IMR-90 (cell line): Measurements from ENCODE around the gene LYRM4. TPM values are rescaled to one million over a fixed set of nuclear protein-coding genes. Genes with fewer than 3 reads are reported as not detected.

Source experiments
- ATAC-seq: fragments of 200-7000 bp; cut with Tn5 transposase; 2 replicates; pipeline ENCODE4 v1.9.1; 2020; ENCODE audit warnings: low read depth, mild to moderate bottlenecking, moderate library complexity
- BruUV-seq: library from RNA; stranded (reverse); fragments of 400-500 nt; replicated peaks from 2 replicates; lab custom pipeline; 2021; lab: Mats Ljungman, UMichigan
- CTCF ChIA-PET: fragments of 300-600 bp; formaldehyde crosslinking; extraction: SDS; loops from one replicate; lab custom pipeline; 2021; ENCODE audit warnings: antibody characterized with exemption; lab: Yijun Ruan, JAX
- POLR2A ChIA-PET: fragments of 300-600 bp; sonication (Branson Sonifier 250); formaldehyde crosslinking; loops from one replicate; lab custom pipeline; 2022; ENCODE audit warnings: antibody characterized with exemption; ENCODE audit not compliant: unreplicated experiment; lab: Charles Lee
- DNase-seq: peaks from one replicate; pipeline ENCODE4 v3.0.0; 2013
- H2AFZ ChIP-seq: replicated peaks from 2 replicates; pipeline ENCODE3; 2013; ENCODE audit warnings: low read length, mild to moderate bottlenecking; ENCODE audit not compliant: poor library complexity
- H2AK5ac ChIP-seq: 2 replicates; pipeline ENCODE4 v1.6.1; 2013; ENCODE audit warnings: low read depth, low read length, inconsistent platforms
- H2AK9ac ChIP-seq: replicated peaks from 2 replicates; pipeline ENCODE3; 2013; ENCODE audit warnings: mild to moderate bottlenecking, low read depth, low read length, moderate library complexity; ENCODE audit not compliant: poor library complexity
- H2BK120ac ChIP-seq: 2 replicates; pipeline ENCODE4 v1.6.1; 2013; ENCODE audit warnings: low read depth, low read length, inconsistent platforms
- H2BK15ac ChIP-seq: 3 replicates; pipeline ENCODE4 v1.6.1; 2013; ENCODE audit warnings: low read depth, low read length, inconsistent platforms
- H2BK20ac ChIP-seq: 2 replicates; pipeline ENCODE4 v1.6.1; 2013; ENCODE audit warnings: low read depth, mild to moderate bottlenecking, inconsistent platforms, low read length, moderate library complexity
- H2BK5ac ChIP-seq: 2 replicates; pipeline ENCODE4 v1.6.1; 2013; ENCODE audit warnings: mild to moderate bottlenecking, low read depth, low read length, inconsistent platforms; ENCODE audit not compliant: poor library complexity, severe bottlenecking
- H3K14ac ChIP-seq: replicated peaks from 2 replicates; pipeline ENCODE4 v1.6.1; 2013; ENCODE audit warnings: low read depth, low read length, inconsistent platforms
- H3K18ac ChIP-seq: 2 replicates; pipeline ENCODE4 v1.6.1; 2013; ENCODE audit warnings: low read depth, low read length, control low read depth
- H3K23ac ChIP-seq: 2 replicates; pipeline ENCODE4 v1.6.1; 2013; ENCODE audit warnings: low read depth, low read length, inconsistent platforms
- H3K27ac ChIP-seq: 2 replicates; pipeline ENCODE4 v1.5.1; 2013; ENCODE audit warnings: mild to moderate bottlenecking, control low read depth, low read length; ENCODE audit not compliant: insufficient read depth
- H3K27me3 ChIP-seq: 2 replicates; pipeline ENCODE4 v1.6.1; 2013; ENCODE audit warnings: low read length; ENCODE audit not compliant: control insufficient read depth, insufficient read depth
- H3K36me3 ChIP-seq: 2 replicates; pipeline ENCODE4 v1.6.1; 2013; ENCODE audit warnings: low read length, mixed read lengths; ENCODE audit not compliant: control insufficient read depth, insufficient read depth
- H3K4ac ChIP-seq: 2 replicates; pipeline ENCODE4 v1.6.1; 2013; ENCODE audit warnings: low read depth, low read length, inconsistent platforms
- H3K4me1 ChIP-seq: 2 replicates; pipeline ENCODE4 v1.6.1; 2013; ENCODE audit warnings: low read length, mixed read lengths; ENCODE audit not compliant: control insufficient read depth, insufficient read depth
- H3K4me2 ChIP-seq: 2 replicates; pipeline ENCODE4 v1.6.1; 2013; ENCODE audit warnings: low read depth, mild to moderate bottlenecking, control low read depth, low read length, moderate library complexity
- H3K4me3 ChIP-seq: 2 replicates; pipeline ENCODE4 v1.5.1; 2013; ENCODE audit warnings: low read depth, mild to moderate bottlenecking, control low read depth, low read length, moderate library complexity; ENCODE audit not compliant: insufficient read depth
- H3K56ac ChIP-seq: 2 replicates; pipeline ENCODE4 v1.6.1; 2013; ENCODE audit warnings: low read length, inconsistent platforms; ENCODE audit not compliant: insufficient read depth; ENCODE audit errors: extremely low read depth
- H3K79me1 ChIP-seq, 2 experiments: 2 replicates each; pipeline ENCODE4 v1.6.1; 2013; ENCODE audit warnings: low read length in 2 of 2, inconsistent platforms in 1 of 2, low read depth in 1 of 2
- H3K9ac ChIP-seq: 2 replicates; pipeline ENCODE4 v1.6.1; 2013; ENCODE audit warnings: low read depth, low read length, control low read depth
- H3K9me1 ChIP-seq: 2 replicates; pipeline ENCODE4 v1.6.1; 2013; ENCODE audit warnings: low read length, inconsistent platforms; ENCODE audit not compliant: insufficient read depth
- H3K9me3 ChIP-seq: 2 replicates; pipeline ENCODE4 v1.6.1; 2013; ENCODE audit warnings: low read length; ENCODE audit not compliant: control insufficient read depth, insufficient read depth
- H4K20me1 ChIP-seq: 2 replicates; pipeline ENCODE4 v1.6.1; 2013; ENCODE audit warnings: low read length, inconsistent platforms; ENCODE audit not compliant: insufficient read depth
- H4K5ac ChIP-seq: 2 replicates; pipeline ENCODE4 v1.6.1; 2013; ENCODE audit warnings: mild to moderate bottlenecking, low read depth, low read length, control low read depth
- H4K8ac ChIP-seq, 2 experiments: 2 replicates each; pipeline ENCODE4 v1.6.1; 2013; ENCODE audit warnings: low read depth in 2 of 2, low read length in 2 of 2, control low read depth in 1 of 2, inconsistent platforms in 1 of 2
- H4K91ac ChIP-seq: 2 replicates; pipeline ENCODE4 v1.6.1; 2013; ENCODE audit warnings: low read depth, low read length, inconsistent platforms; ENCODE audit not compliant: insufficient read depth
- BHLHE40 ChIP-seq: fragments of 150-350 bp; IDR thresholded peaks from 2 replicates; pipeline ENCODE4 v1.6.1; 2016; ENCODE audit warnings: mild to moderate bottlenecking, low read depth, low read length
- CEBPB ChIP-seq: IDR thresholded peaks from 2 replicates; pipeline ENCODE4 v1.6.1; 2012; ENCODE audit warnings: low read depth, low read length, improper control_type of control experiment
- CHD1 ChIP-seq: IDR thresholded peaks from 2 replicates; pipeline ENCODE4 v1.6.1; 2012; ENCODE audit warnings: low read depth, low read length, improper control_type of control experiment
- CTCF ChIP-seq: conservative IDR thresholded peaks from 2 replicates; pipeline ENCODE4 v1.5.1; 2012; ENCODE audit warnings: mild to moderate bottlenecking, low read depth, low read length, improper control_type of control experiment
- ELK1 ChIP-seq: fragments of 150-350 bp; IDR thresholded peaks from 2 replicates; pipeline ENCODE4 v1.6.1; 2016; ENCODE audit warnings: low read depth, mild to moderate bottlenecking, low read length, moderate library complexity, borderline replicate concordance
- FOS ChIP-seq: fragments of 150-350 bp; IDR thresholded peaks from 2 replicates; pipeline ENCODE4 v1.6.1; 2016; ENCODE audit warnings: low read depth, low read length
- MAFK ChIP-seq: IDR thresholded peaks from 2 replicates; pipeline ENCODE4 v1.6.1; 2012; ENCODE audit warnings: low read depth, low read length, improper control_type of control experiment
- MAZ ChIP-seq: IDR thresholded peaks from 2 replicates; pipeline ENCODE4 v1.6.1; 2012; ENCODE audit warnings: low read depth, mild to moderate bottlenecking, low read length, improper control_type of control experiment, moderate library complexity, borderline replicate concordance
- MXI1 ChIP-seq: IDR thresholded peaks from 2 replicates; pipeline ENCODE4 v1.6.1; 2012; ENCODE audit warnings: low read depth, mild to moderate bottlenecking, low read length, moderate library complexity, borderline replicate concordance
- NFE2L2 ChIP-seq: fragments of 150-350 bp; IDR thresholded peaks from 2 replicates; pipeline ENCODE4 v1.6.1; 2016; ENCODE audit warnings: low read depth, mild to moderate bottlenecking, low read length
- POLR2A ChIP-seq: IDR thresholded peaks from 2 replicates; pipeline ENCODE4 v1.6.1; 2012; ENCODE audit warnings: mild to moderate bottlenecking, low read depth, low read length
- RAD21 ChIP-seq: IDR thresholded peaks from 2 replicates; pipeline ENCODE4 v1.6.1; 2012; ENCODE audit warnings: low read length, improper control_type of control experiment
- RCOR1 ChIP-seq: IDR thresholded peaks from 2 replicates; pipeline ENCODE4 v1.6.1; 2012; ENCODE audit warnings: mild to moderate bottlenecking, low read length, improper control_type of control experiment; ENCODE audit not compliant: insufficient replicate concordance
- RFX5 ChIP-seq: IDR thresholded peaks from 2 replicates; pipeline ENCODE4 v1.8.0; 2012; ENCODE audit warnings: low read depth, mild to moderate bottlenecking, low read length, moderate library complexity
- SMC3 ChIP-seq: fragments of 150-350 bp; IDR thresholded peaks from 2 replicates; pipeline ENCODE4 v1.6.1; 2016; ENCODE audit warnings: low read depth, mild to moderate bottlenecking, antibody characterized with exemption, low read length, moderate library complexity
- USF2 ChIP-seq: fragments of 150-350 bp; IDR thresholded peaks from 2 replicates; pipeline ENCODE4 v1.6.1; 2017; ENCODE audit warnings: mild to moderate bottlenecking, antibody characterized with exemption, low read length, low read depth
- WGBS, 2 experiments: methylation state at CpG; one replicate each; pipeline versions ENCODE4 v1.1.5 to v1.1.7; 2013; ENCODE audit warnings: missing lambda C conversion rate in 2 of 2; ENCODE audit not compliant: insufficient read length in 1 of 2; ENCODE audit errors: extremely low coverage in 2 of 2; 5-methylcytosine and 5-hydroxymethylcytosine counted together
- dilution Hi-C: fragments of 300-500 bp; cut with HindIII; formaldehyde crosslinking; loops from one replicate; pipeline ENCODE4 v1.14.3; 2018; ENCODE audit warnings: low sequenced_read_pairs; ENCODE audit not compliant: unreplicated experiment
- in situ Hi-C: fragments of 300-500 bp; cut with MboI; formaldehyde crosslinking; loops from 3 replicates; pipeline ENCODE4 v1.14.3; 2019; ENCODE audit warnings: low sequenced_read_pairs, inconsistent platforms, mixed read lengths
- intact Hi-C: fragments of 100-400 bp; cut with micrococcal nuclease; formaldehyde crosslinking; loops from 2 replicates; pipeline ENCODE4 v1.10.0; 2022
- polyA plus RNA-seq, 3 experiments: library from polyadenylated mRNA; depleted of rRNA; stranded (reverse); fragments of >200 nt; gene quantifications; 2 replicates each; pipeline ENCODE4 v1.2.3, GENCODE V29; 2012; ENCODE audit warnings: low replicate concordance in 1 of 3
- total RNA-seq: library from RNA; depleted of rRNA; stranded (reverse); fragments of >200 nt; gene quantifications from 2 replicates; pipeline ENCODE4 v1.2.3, GENCODE V29; 2012

The LYRM4 gene
- total and polyA plus RNA-seq, 2 of the 4 experiments (the other 2 are of a cell fraction): 11.5 to 26.6 TPM

- H2BK5ac ChIP-seq: no peak overlapping the region
- POLR2A ChIA-PET: no interaction called here
These were observed 32.9 kb upstream of the LYRM4 start for GRCh38 chr6:5293692-5294091.

More at GRCh38 chr6:5293692-5294091, 32.9 kb upstream of the LYRM4 start:
- Histone ChIP-seq H3K9me3 (no peaks in the 10 kb centered on the region), H3K4me3 (no peak overlapping the region), H2BK120ac (no peak overlapping the region), H3K4me2 (no peak overlapping the region), H4K20me1 (peaks cover 13% of the 10 kb centered on the region; the same call in 1 of the 2 replicates), H3K79me1 (peaks cover 17 to 30% of the 10 kb centered on the region in 2 experiments), H3K36me3 (no peaks in the 10 kb centered on the region), H3K9me1 (peaks cover 10% of the 10 kb centered on the region; the same call in 1 of the 2 replicates), H3K4me1 (peaks cover 2% of the 10 kb centered on the region; the same call in 1 of the 2 replicates), H2BK20ac (no peak overlapping the region), H2AK5ac (no peak overlapping the region), H3K18ac (no peak overlapping the region), H2BK15ac (no peak overlapping the region), H3K56ac (no peak overlapping the region), H3K27ac (no peak overlapping the region), H4K8ac (no peak overlapping the region), H2AK9ac (no peak overlapping the region), H3K23ac (no peak overlapping the region), H4K5ac (no peak overlapping the region), H3K27me3 (no peaks in the 10 kb centered on the region), H2AFZ (no peak overlapping the region), H3K9ac (no peak overlapping the region), H3K14ac (no peak overlapping the region), H3K4ac (no peak overlapping the region), H4K91ac (no peak overlapping the region)
- WGBS, 2 experiments: no CpG with 5 or more reads among the region's 2 CpGs
- intact Hi-C loops: no loop called here
- in situ Hi-C loops: no loop called here
- CTCF ChIA-PET: no interaction called here
- dilution Hi-C loops: no loop called here
- no peak for TF ChIP-seq USF2
- TF ChIP-seq MXI1: no peak
- no peak for TF ChIP-seq CEBPB
- TF ChIP-seq ELK1: no peak
- no peak for TF ChIP-seq POLR2A
- no peak for TF ChIP-seq CHD1
- TF ChIP-seq RCOR1: no peak
- TF ChIP-seq NFE2L2: no peak
- TF ChIP-seq RAD21: no peak
- no peak for TF ChIP-seq BHLHE40
- TF ChIP-seq FOS: no peak
- TF ChIP-seq SMC3: no peak
- TF ChIP-seq MAFK: no peak
- no peak for TF ChIP-seq CTCF
- no peak for TF ChIP-seq MAZ
- no peak for TF ChIP-seq RFX5
- no TSS peak for BruUV-seq
- DNase-seq: no peak
- ATAC-seq: no peak
